PC-3 (cell line): Measurements from ENCODE around the gene TMCC3. TPM values are rescaled to one million over a fixed set of nuclear protein-coding genes. Genes with fewer than 3 reads are reported as not detected.

Source experiments
- ATAC-seq: fragments of 200-7000 bp; cut with Tn5 transposase; 2 replicates; pipeline ENCODE4 v1.9.1; 2020; ENCODE audit warnings: mild to moderate bottlenecking, moderate library complexity
- BruUV-seq: library from RNA; stranded (reverse); fragments of 400-500 nt; replicated peaks from 2 replicates; lab custom pipeline; 2021; lab: Mats Ljungman, UMichigan
- CTCF ChIA-PET: fragments of 300-600 bp; sonication (Branson Sonifier 250); formaldehyde crosslinking; loops from one replicate; lab custom pipeline; 2022; ENCODE audit warnings: antibody characterized with exemption; lab: Charles Lee
- POLR2A ChIA-PET: fragments of 300-600 bp; sonication (Branson Sonifier 250); formaldehyde crosslinking; loops from one replicate; lab custom pipeline; 2022; ENCODE audit warnings: antibody characterized with exemption; ENCODE audit not compliant: unreplicated experiment; lab: Charles Lee
- DNase-seq: peaks from one replicate; pipeline ENCODE4 v3.0.0-alpha.2; 2015
- H2AFZ ChIP-seq: fragments of 300-600 bp; sonication (generic); 2 replicates; pipeline ENCODE4 v1.6.0; 2016; ENCODE audit warnings: antibody characterized with exemption, low read length
- H3F3A ChIP-seq: fragments of 300-600 bp; sonication (generic); one replicate; pipeline ENCODE4 v1.6.0; 2017; ENCODE audit warnings: antibody characterized with exemption, low read length, control low read depth, mild to moderate bottlenecking; ENCODE audit not compliant: unreplicated experiment
- H3K27ac ChIP-seq: fragments of 300-600 bp; sonication (generic); 2 replicates; pipeline ENCODE4 v1.5.1; 2016; ENCODE audit warnings: mild to moderate bottlenecking, low read length
- H3K27me3 ChIP-seq: fragments of 300-600 bp; sonication (generic); 2 replicates; pipeline ENCODE4 v1.6.1; 2016; ENCODE audit warnings: low read length, mixed read lengths
- H3K36me3 ChIP-seq: fragments of 300-600 bp; sonication (generic); 2 replicates; pipeline ENCODE4 v1.6.1; 2016; ENCODE audit warnings: low read depth, mixed run types, low read length, mixed read lengths
- H3K4me1 ChIP-seq: fragments of 300-600 bp; sonication (generic); 2 replicates; pipeline ENCODE4 v1.5.1; 2016; ENCODE audit warnings: low read length; ENCODE audit not compliant: insufficient read depth
- H3K4me2 ChIP-seq: fragments of 300-600 bp; sonication (generic); 2 replicates; pipeline ENCODE4 v1.6.0; 2016; ENCODE audit warnings: low read length
- H3K4me3 ChIP-seq: fragments of 300-600 bp; sonication (generic); 2 replicates; pipeline ENCODE4 v1.5.1; 2016; ENCODE audit warnings: mild to moderate bottlenecking, low read length, mixed read lengths
- H3K79me2 ChIP-seq: fragments of 300-600 bp; sonication (generic); 2 replicates; pipeline ENCODE4 v1.6.1; 2017; ENCODE audit warnings: low read length, mixed read lengths
- H3K9ac ChIP-seq: fragments of 300-600 bp; sonication (generic); 2 replicates; pipeline ENCODE4 v1.6.0; 2016; ENCODE audit warnings: mild to moderate bottlenecking, low read length
- H3K9me2 ChIP-seq: fragments of 300-600 bp; sonication (generic); replicated peaks from 2 replicates; pipeline ENCODE4 v1.6.1; 2016; ENCODE audit warnings: mixed run types, low read length, mixed read lengths
- H3K9me3 ChIP-seq: fragments of 300-600 bp; sonication (generic); 2 replicates; pipeline ENCODE4 v1.6.1; 2016; ENCODE audit warnings: low read length, mixed read lengths
- H4K20me1 ChIP-seq: fragments of 300-600 bp; sonication (generic); 2 replicates; pipeline ENCODE4 v1.6.1; 2016; ENCODE audit warnings: low read length, mixed read lengths
- EZH2 ChIP-seq: fragments of 300-600 bp; sonication (generic); IDR thresholded peaks from one replicate; pipeline ENCODE4 v1.6.1; 2017; ENCODE audit warnings: antibody characterized with exemption, mild to moderate bottlenecking, low read length; ENCODE audit not compliant: unreplicated experiment
- EZH2phosphoT487 ChIP-seq: fragments of 300-600 bp; sonication (generic); IDR thresholded peaks from 2 replicates; pipeline ENCODE4 v1.6.1; 2018; ENCODE audit warnings: mild to moderate bottlenecking, antibody characterized with exemption, low read length, borderline replicate concordance
- intact Hi-C: fragments of 100-400 bp; cut with micrococcal nuclease; formaldehyde crosslinking; loops from 2 replicates; pipeline ENCODE4 v1.9.0; 2023
- total RNA-seq: library from RNA; depleted of rRNA; stranded (reverse); fragments of >200 nt; gene quantifications from 2 replicates; pipeline ENCODE4 v1.2.3, GENCODE V29; 2014
- TF ChIP-seq, protein P1 (sequence below): fragments of 300-600 bp; sonication (generic); conservative IDR thresholded peaks from 2 replicates; pipeline ENCODE4 v1.5.1; 2017; ENCODE audit warnings: antibody characterized with exemption, low read depth, mild to moderate bottlenecking, low read length

TMCC3 gene
- total RNA-seq, 1 experiment from 2014 or later: 6.5 TPM

DNA sequence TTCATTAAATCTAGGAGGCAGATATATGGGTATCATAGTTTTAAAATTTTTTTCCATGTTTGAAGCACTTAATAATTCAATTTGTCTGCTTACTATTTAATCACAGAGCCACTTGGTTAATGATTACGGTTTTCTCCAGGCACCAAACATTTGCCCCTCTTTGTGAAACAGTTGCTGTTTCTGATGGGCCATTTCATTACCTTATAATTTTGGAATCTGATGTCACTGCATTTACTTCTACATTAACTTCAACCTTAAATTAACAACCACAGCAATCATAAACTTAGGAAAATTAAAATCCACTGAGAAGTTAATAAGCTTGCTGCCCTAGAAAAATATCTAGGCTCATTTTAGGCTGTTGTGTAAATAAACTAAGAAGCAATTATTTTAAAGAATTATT is 17.0 kb downstream of the TMCC3 start:
- H3K79me2 ChIP-seq: 0 out of 2 replicates have a peak, but pooled peaks cover 4% of the 10 kb centered on the region

DNA sequence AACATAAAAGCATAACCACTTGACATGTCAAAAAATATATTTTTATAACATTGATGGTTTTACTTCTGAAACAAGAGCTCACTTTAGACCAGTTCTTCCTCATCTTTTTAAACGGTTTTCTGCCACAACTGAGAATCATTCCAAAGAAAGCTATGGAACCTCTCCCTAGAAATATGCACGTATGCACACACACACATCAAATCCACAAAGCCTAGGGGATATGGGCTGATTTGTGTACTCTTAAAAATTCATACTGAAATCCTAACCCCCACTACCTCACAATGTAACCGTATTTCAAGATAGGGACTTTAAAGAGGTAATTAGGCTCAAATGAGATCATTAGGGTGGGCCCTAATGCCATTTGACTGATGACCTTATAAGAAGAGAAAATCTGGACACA is 19.3 kb downstream of the TMCC3 start:
- POLR2A ChIA-PET: no interaction called here
- Histone ChIP-seq H3F3A (no peaks in the 10 kb centered on the region), H3K79me2 (no peaks in the 10 kb centered on the region), H3K9me3 (no peaks in the 10 kb centered on the region), H3K27ac (no peak overlapping the region), H3K4me1 (no peaks in the 10 kb centered on the region), H4K20me1 (no peaks in the 10 kb centered on the region), H3K36me3 (no peaks in the 10 kb centered on the region), H3K9me2 (no peaks in the 10 kb centered on the region), H3K9ac (no peak overlapping the region), H3K4me3 (no peak overlapping the region), H3K4me2 (no peak overlapping the region), H3K27me3 (no peaks in the 10 kb centered on the region), H2AFZ (no peak overlapping the region)
- no TSS peak for BruUV-seq
- DNase-seq (no peak), ATAC-seq (no peak)
- CTCF ChIA-PET: no interaction called here
- intact Hi-C loops: no loop called here
- TF ChIP-seq EZH2phosphoT487: no peak
- TF ChIP-seq EZH2: no peak
- TF ChIP-seq, protein P1, sequence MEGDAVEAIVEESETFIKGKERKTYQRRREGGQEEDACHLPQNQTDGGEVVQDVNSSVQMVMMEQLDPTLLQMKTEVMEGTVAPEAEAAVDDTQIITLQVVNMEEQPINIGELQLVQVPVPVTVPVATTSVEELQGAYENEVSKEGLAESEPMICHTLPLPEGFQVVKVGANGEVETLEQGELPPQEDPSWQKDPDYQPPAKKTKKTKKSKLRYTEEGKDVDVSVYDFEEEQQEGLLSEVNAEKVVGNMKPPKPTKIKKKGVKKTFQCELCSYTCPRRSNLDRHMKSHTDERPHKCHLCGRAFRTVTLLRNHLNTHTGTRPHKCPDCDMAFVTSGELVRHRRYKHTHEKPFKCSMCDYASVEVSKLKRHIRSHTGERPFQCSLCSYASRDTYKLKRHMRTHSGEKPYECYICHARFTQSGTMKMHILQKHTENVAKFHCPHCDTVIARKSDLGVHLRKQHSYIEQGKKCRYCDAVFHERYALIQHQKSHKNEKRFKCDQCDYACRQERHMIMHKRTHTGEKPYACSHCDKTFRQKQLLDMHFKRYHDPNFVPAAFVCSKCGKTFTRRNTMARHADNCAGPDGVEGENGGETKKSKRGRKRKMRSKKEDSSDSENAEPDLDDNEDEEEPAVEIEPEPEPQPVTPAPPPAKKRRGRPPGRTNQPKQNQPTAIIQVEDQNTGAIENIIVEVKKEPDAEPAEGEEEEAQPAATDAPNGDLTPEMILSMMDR: no peak

More for the DNA sequence above, 17.0 kb downstream of the TMCC3 start:
- POLR2A ChIA-PET: no interaction called here
- H3K9me3 ChIP-seq: no peaks in the 10 kb centered on the region
- no peak overlapping the region for H3K4me3 ChIP-seq
- no peaks in the 10 kb centered on the region for H3K27me3 ChIP-seq
- no peak overlapping the region for H2AFZ ChIP-seq
- H4K20me1 ChIP-seq: no peaks in the 10 kb centered on the region
- no peak for DNase-seq
- CTCF ChIA-PET: no interaction called here
- no peak for TF ChIP-seq EZH2
- TF ChIP-seq, protein P1: no peak
- TF ChIP-seq EZH2phosphoT487: no peak
- no peak overlapping the region for H3K4me2 ChIP-seq
- no peak overlapping the region for H3K27ac ChIP-seq
- H3K9ac ChIP-seq: no peak overlapping the region
- H3K36me3 ChIP-seq: no peaks in the 10 kb centered on the region
- H3K9me2 ChIP-seq: no peaks in the 10 kb centered on the region
- no peak for ATAC-seq
- intact Hi-C loops: no loop called here
- H3K4me1 ChIP-seq: peaks cover 8% of the 10 kb centered on the region
- no peaks in the 10 kb centered on the region for H3F3A ChIP-seq
- no TSS peak for BruUV-seq

GRCh38 chr12:94628819-94629472 is 21.4 kb downstream of the TMCC3 start:
- Histone ChIP-seq H3K9me3 (no peaks in the 10 kb centered on the region), H3F3A (no peaks in the 10 kb centered on the region), H3K27me3 (no peaks in the 10 kb centered on the region), H3K9me2 (no peaks in the 10 kb centered on the region), H3K4me1 (no peaks in the 10 kb centered on the region), H3K27ac (no peak overlapping the region), H3K4me2 (no peak overlapping the region), H4K20me1 (no peaks in the 10 kb centered on the region), H2AFZ (no peak overlapping the region), H3K4me3 (no peak overlapping the region), H3K79me2 (no peaks in the 10 kb centered on the region), H3K9ac (no peak overlapping the region), H3K36me3 (no peaks in the 10 kb centered on the region)
- BruUV-seq: no TSS peak
- no peak for ATAC-seq
- CTCF ChIA-PET: no interaction called here
- no peak for DNase-seq
- intact Hi-C loops: no loop called here
- POLR2A ChIA-PET: no interaction called here
- no peak for TF ChIP-seq EZH2
- TF ChIP-seq, protein P1: no peak
